Thoracic aorta (tissue), 2 donors: Measurements from ENCODE around the gene NRM. TPM values are rescaled to one million over a fixed set of nuclear protein-coding genes. Genes with fewer than 3 reads are reported as not detected.

Experiments used
- ATAC-seq: fragments of 150-250 bp; one replicate; pipeline ENCODE4 v1.8.0; 2017; ENCODE audit warnings: low read depth; ENCODE audit not compliant: insufficient number of reproducible peaks, low FRiP score
- DNase-seq: peaks from one replicate; pipeline ENCODE4 v3.0.0-alpha.2; 2020; ENCODE audit warnings: low spot score
- H3K27ac ChIP-seq, 2 donors: fragments of 200-600 bp; sonication (generic); 1 replicate in 1 of 2; 2 replicates in 1 of 2; pipeline ENCODE4 v1.5.1; 2016; ENCODE audit warnings: mild to moderate bottlenecking in 2 of 2, moderate library complexity in 2 of 2
- H3K27me3 ChIP-seq: fragments of 200-600 bp; sonication (generic); replicated peaks from 2 replicates; pipeline ENCODE4 v1.6.0; 2016; ENCODE audit warnings: mild to moderate bottlenecking; ENCODE audit not compliant: insufficient read depth
- H3K36me3 ChIP-seq: fragments of 200-600 bp; sonication (generic); one replicate; pipeline ENCODE4 v1.5.1; 2016
- H3K4me1 ChIP-seq, 2 donors: fragments of 200-600 bp; sonication (generic); 1 replicate in 1 of 2; 2 replicates in 1 of 2; pipeline versions ENCODE4 v1.5.1 to v1.6.0; 2016; ENCODE audit warnings: low read depth in 2 of 2, mild to moderate bottlenecking in 1 of 2; ENCODE audit not compliant: control insufficient read depth in 1 of 2
- H3K4me3 ChIP-seq: fragments of 200-600 bp; sonication (generic); 2 replicates; pipeline ENCODE4 v1.5.1; 2016; ENCODE audit warnings: mild to moderate bottlenecking
- H3K9me3 ChIP-seq: fragments of 200-600 bp; sonication (generic); 2 replicates; pipeline ENCODE4 v1.5.1; 2016
- CTCF ChIP-seq: fragments of 200-600 bp; sonication (generic); IDR thresholded peaks from one replicate; pipeline ENCODE4 v1.5.1; 2019; ENCODE audit warnings: antibody characterized with exemption
- total RNA-seq, 2 donors: library from RNA; depleted of rRNA; stranded (reverse); fragments of >200 nt; gene quantifications; one replicate each; pipeline versions ENCODE4 v1.1.0 to v1.2.3, GENCODE V29; 2016

NRM gene
- total RNA-seq, 2 donors from 2014 or later, result 2.3 to 17.1 TPM

DNA sequence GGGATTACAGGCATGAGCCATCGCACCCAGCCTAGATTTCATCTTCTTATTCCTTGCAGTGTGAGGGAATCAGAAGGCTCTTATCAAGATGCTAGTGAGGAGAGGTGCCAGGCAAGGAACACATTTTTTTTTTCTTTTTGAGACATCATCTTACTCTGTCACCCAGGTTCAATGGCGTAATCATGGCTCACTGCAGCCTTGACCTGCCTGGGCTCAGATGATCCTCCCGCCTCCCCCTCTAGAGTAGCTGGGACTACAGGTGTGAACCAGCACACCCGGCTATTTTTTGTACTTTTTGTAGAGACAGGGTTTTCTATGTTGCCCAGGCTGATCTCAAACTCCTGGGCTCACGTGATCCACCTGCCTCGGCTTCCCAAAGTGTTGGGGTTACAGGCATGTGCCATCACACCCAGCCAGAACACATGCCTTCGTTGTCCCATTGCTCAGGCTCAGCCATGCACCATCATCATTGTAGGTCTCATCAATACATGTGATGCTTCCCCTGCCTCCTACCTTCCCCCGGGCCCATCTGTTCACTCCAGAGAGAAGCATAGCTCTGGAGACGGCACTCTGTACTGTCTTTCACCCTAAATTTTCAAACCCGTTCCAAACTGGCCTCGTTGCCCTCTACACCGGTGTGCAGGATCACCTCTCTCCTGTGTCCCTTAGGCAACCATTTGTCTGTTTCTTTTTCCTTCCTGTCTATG is 41.6 kb upstream of the NRM start:
- ATAC-seq, result no peak
- no peaks in the 10 kb centered on the region for H3K9me3 ChIP-seq
- no peak overlapping the region for H3K27ac ChIP-seq
- no peak for TF ChIP-seq CTCF
- H3K27me3 ChIP-seq, result no peaks in the 10 kb centered on the region
- no peak for DNase-seq
- H3K36me3 ChIP-seq, result peaks cover 69% of the 10 kb centered on the region
- H3K4me3 ChIP-seq, result no peak overlapping the region
- peaks cover 2 to 27% of the 10 kb centered on the region in 2 donors for H3K4me1 ChIP-seq

- peak; percentile 43 for TF ChIP-seq CTCF
- peak overlapping the region; percentile 34 to 50 for H3K27ac ChIP-seq
- peaks cover 3 to 26% of the 10 kb centered on the region in 2 donors for H3K4me1 ChIP-seq
- H3K36me3 ChIP-seq, result peaks cover 74% of the 10 kb centered on the region
- DNase-seq, result no peak
- H3K4me3 ChIP-seq, result no peak overlapping the region
- no peak for ATAC-seq
- no peaks in the 10 kb centered on the region for H3K9me3 ChIP-seq
- H3K27me3 ChIP-seq, result no peaks in the 10 kb centered on the region
Measured at GRCh38 chr6:30730601-30731435, 40.0 kb upstream of the NRM start.

- H3K27me3 ChIP-seq, result no peaks in the 10 kb centered on the region
- no peak overlapping the region for H3K4me3 ChIP-seq
- H3K36me3 ChIP-seq, result peaks cover 77% of the 10 kb centered on the region
- H3K27ac ChIP-seq, result peak overlapping the region in 1 of 2 donors; percentile 32
- no peaks in the 10 kb centered on the region for H3K9me3 ChIP-seq
- ATAC-seq (no peak), DNase-seq (no peak)
- TF ChIP-seq CTCF, result peak; percentile 10
- H3K4me1 ChIP-seq, result peaks cover 12 to 50% of the 10 kb centered on the region in 2 donors
Measured at GRCh38 chr6:30727920-30728553, 37.3 kb upstream of the NRM start.

DNA sequence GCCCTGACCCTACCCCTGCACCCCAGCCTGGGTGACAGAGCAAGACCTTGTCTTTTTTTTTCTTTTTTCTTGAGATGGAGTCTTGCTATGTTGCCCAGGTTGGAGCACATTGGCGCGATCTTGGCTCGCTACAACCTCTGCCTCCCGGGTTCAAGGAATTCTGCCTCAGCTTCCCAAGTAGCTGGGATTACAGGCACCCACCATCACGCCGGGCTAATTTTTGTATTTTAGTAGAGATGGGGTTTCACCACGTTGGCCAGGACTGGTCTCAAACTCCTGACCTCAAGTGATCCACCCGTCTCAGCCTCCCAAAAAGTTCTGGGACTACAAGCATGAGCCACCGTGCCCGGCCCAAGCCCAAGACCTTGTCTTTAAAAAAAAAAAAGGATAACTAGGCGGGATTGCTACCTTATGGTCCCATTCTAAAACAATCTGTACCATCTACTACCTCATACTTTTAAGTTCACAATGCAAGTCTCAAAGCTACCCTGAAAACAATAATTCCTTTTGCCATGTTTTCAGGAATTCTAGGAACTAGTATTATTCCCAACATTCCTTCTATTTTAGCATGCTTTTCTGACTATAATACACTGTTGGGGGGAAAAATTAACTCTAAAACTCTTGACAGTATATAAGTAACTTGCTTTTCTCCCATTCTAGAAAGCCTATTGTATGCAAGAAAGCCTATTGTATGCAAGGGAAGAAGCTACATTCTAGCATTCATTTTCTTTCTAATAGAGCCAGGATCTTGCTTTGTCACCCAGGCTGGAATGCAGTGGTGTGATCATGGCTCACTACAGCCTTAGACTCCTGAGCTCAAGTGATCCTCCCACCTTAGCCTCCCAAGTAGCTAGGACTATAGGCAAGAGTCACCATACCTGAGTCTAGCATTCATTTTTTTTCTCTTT is 36.0 kb upstream of the NRM start:
- Histone ChIP-seq H3K36me3 (peaks cover 68% of the 10 kb centered on the region), H3K4me1 (peaks cover 12 to 61% of the 10 kb centered on the region in 2 donors), H3K27ac (peak overlapping the region in 1 of 2 donors; percentile 36), H3K9me3 (no peaks in the 10 kb centered on the region), H3K27me3 (no peaks in the 10 kb centered on the region), H3K4me3 (no peak overlapping the region)
- ATAC-seq (no peak), DNase-seq (no peak)
- no peak for TF ChIP-seq CTCF
